Hepatic stellate cell (primary cell): Measurements from ENCODE around the gene TEDC1.

ENCODE experiments used
- DNase-seq: peaks from one replicate; pipeline ENCODE4 v3.0.0; 2011; ENCODE audit warnings: low spot score

The TEDC1 gene

DNA sequence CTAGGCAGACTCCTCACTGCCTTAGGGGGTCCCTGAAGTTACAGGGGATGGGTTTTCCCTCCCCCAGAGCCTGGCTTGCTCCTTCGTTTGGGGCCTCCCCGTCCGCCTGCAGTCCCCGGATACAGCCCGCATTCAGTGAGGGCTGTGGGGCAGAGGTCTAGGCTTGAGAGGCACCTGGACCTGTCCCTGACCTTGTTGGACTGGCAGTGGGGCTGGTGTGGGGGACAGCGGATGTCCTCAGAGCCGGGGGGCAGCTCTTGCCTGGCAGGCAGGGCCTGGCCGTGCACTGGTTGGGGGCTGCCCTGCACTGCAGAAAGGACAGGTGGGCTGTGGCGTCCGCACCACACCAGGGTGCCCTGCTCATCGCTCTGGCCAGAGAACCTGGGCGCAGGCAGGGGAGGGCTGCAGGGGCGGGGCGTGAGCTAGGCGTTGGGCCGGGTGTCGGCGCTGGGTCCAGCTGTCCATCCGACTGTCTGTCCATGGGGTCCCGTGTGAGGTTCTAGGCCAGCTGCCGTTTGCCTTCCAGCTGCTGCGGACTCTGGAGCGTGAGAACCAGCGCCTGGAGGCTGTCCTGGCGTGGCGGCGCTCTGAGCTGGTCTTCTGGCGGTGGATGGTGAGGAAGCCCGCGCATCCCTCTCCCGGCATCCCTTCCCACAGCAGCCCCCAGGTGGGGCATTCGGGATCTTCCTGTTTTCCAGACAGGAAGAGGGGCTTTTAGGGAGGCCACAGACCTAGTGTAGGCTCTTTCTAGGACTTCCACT lies 6.0 kb downstream of the TEDC1 start:
- DNase-seq, result no peak

DNA sequence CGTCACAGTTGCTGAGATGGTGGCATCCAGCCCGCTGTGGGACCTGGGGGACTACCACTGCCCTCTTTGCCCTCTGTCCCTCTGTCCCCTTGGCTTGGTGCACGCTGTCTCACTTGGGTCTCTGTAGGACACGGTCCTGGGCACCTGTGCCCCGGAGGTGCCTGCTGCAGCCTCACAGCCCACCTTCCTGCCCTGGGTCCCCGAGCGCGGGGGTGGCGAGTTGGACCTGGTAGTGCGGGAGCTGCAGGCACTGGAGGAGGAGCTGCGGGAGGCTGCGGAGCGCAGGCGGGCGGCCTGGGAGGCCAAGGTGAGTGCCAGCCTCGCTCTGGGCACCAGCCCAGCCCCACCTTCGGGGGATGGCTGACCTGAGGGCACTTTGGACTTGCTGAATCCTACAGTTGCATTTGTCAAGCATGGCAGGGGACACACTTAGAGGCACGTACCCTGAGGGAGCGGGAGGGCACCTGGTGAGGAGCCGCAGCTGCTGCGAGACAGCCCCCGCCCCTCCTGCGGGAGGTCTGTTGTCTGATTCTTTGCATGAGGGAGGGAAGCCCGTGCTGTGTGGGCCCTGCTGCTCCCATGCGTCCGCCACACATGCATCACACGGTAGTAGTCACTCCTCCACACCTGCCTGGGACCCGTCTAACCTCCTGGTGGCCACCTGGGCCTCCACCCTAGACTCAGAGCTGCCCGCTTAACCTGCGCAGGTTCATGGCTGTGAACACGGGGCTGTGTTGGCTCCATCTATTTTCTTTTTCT lies 6.8 kb downstream of the TEDC1 start:
- no peak for DNase-seq

DNA sequence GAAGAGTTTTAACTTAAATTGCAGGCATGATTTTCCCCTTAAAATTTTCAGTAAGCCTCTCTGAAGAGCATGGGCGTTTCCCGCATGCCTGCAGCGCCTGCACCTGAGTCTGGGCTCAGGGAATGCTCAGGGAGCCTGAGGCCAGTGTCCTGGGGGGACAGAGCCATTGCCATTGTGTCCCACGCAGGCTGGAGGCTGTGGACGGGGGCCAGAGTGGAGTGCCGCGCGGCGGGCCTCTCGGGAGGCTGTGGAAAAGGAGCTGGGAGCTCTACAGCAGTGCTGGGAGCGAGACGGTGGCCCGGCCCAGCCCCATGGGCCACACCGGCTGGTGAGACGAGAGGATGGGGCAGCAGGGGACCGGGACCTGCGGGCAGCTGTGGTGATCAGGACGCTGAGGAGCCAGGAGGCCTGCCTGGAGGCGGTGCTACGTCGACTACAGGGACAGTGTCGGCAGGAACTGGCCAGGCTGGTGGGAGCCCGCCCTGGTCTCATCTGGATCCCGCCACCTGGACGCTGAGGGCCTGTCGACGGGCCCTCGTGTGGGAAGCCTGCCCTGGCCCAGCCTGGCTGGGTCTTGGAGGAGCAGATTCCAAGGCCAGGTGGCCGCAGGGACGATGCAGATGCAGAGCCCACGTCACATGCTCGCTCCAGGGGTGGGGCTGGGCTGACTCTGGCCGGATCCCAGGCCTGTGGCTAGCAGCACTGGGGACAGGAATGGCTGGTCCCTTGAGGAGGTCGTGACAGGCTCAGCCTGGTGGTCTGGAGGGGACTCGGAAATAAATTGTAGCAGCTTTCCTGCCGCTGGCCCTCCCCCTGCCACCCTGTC lies 7.6 kb downstream of the TEDC1 start:
- DNase-seq, result no peak

DNA sequence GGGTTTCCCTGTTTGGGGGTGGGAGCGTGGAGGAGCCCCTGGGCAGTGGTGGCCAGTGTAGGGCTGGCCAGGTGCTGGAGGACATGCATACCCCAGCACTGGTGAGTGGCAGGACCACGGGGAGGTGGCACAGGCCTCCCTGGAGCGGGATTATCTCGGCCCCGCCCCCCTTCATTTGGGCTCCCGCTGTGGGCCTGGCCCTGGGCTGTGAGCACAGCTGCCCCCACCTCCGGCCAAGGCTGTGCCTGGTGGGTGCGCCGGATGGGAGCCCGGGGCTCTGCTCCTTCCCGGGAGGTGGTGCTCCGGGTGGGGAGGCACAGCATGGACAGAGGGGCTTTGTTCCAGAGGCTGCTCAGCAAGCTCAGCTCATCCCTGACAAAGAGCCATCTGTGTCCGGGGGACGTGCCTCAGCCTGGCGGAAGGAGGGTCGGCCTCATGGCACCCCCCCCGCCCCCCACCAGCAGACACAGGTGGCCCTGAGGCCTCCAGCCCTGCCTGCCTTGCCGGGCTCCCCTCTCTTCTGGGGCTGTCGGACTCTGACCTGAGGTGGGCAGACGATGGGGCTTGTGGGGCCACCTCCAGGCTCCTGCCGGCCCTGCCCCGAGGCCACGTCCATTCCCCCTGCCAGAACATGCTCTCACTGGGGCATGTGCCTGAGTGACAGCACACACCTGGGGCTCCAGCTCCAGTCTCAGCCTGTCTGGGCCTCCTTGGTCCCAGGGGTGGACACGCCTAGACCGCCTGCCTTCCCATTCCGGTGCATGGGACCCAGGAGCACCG lies 8.4 kb downstream of the TEDC1 start:
- DNase-seq, result no peak

DNA sequence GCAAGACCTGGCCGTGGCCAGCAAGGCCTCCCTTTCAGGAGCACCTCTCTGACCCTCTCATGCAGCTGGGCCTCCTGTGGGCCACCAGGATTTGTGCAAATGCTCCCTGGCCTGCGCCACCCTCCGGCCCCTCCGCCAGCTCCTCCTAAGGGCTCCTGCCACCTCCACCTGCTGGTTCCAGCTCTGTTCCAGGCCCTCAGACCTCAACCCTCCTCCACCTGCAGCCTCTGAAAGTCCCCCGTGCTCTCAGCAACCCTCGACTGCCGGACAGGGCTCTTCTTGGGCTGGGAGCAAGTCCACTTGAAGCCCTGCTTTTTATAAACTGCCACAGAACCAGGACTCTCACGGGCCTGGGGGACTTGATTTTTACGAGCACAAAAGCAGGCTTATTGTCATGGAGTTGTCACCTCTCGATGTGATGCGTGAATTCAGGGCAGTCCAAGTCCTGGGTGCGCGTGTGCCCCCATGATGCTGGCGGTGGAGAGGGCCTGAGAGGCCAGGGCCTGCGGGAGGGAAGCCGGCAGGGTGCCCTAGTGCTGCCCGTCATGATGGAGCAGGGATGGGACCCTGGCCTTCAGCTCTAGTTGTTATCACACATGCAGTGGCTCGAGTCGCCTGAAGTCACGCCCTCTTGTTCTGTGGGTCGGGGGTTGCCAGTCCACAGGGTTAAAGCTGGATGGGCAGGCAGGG lies 9.1 kb downstream of the TEDC1 start:
- DNase-seq, result no peak

DNA sequence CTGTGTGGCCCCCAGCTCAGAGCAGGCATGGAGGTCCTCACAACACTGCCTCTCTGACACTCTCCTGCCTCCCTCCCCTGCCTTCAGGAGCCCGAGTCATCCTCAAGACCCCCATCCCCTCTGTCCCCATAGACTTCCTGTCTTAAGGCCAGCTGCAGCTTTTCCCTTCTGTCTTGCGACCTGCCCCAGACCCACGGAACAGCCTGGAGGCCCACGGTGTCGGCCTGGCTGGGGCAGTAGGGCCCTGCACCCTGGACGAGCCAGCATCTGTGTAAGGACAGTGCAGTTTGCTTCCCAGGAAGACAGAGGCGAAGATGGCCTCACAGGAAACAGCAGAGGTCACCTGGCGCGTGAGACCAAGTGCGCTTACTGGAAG lies 9.7 kb downstream of the TEDC1 start:
- no peak for DNase-seq

DNA sequence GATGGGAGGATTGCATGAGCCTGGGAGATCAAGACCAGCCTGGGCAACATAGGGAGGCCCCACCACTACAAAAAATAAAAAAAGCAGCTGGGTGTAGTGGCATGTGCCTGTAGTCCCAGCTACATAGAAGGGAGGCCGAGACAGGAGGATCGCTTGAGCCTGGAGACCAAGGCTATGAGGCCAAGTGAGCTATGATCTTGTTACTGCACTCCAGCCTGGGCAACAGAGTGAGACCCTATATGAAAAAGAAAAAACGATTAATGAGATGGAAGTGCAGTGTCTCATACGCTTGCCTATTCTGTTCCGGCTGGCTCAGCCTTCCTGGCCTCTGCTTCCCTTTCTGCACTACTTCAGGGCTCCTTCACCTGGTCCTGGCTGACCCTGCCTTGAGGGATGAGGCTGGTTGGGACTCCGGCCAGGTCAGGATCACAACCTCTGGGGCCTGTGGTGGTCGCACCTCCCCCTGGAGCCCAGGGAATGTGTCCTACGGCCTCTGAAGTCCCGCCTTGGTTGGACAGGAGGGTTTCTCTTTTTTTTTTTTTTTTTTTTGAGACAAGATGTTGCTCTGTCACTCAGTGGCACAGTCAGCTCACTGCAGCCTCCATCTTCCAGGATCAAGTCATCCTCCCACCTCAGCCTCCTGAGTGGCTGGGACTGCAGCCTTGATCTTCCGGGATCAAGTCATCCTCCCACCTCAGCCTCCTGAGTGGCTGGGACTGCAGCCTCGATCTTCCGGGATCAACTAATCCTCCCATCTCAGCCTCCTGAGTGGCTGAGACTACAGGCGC lies 10.7 kb downstream of the TEDC1 start:
- DNase-seq, result no peak

DNA sequence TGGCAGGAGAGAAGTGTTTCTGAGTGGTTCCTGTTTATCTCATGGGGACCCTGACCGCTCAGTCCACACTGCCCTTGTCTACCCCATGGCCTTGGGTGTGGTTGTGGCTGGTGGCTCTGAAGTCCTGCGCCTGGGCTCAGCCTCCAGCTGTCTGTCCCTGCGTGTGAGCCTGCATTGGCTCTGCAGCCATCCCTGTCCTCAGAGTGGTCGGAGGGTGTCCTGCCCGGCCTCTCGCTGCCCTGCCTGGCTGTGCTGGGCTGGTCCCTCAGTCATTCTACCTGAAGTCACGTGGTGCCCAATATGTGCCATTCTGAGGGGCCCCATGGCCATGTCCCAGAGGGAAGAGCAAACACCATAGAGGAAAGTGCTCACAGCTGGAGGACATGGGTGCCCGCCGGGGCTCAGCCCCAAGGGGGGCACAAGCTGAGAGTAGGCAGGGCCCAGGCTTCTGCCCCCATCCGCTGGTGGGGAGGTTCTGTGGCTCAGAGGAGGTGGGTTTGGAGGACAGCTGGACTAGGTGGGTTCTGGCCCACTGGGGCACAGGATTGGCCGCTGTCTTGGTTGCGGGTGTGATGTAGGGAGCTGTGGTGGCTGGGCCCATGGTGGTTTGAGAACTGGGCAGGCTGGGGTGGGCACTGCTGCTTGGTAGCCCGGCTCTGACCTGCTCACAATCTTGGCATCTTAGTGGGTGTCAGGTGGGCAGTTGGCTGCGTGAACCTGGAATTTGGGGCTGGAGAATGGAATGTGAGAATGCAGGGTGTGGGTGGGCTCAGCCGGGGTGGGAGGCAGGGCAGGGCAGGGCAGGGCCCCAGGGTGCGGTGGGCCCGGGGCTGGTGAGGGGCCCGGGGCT lies 11.6 kb downstream of the TEDC1 start:
- no peak for DNase-seq

DNA sequence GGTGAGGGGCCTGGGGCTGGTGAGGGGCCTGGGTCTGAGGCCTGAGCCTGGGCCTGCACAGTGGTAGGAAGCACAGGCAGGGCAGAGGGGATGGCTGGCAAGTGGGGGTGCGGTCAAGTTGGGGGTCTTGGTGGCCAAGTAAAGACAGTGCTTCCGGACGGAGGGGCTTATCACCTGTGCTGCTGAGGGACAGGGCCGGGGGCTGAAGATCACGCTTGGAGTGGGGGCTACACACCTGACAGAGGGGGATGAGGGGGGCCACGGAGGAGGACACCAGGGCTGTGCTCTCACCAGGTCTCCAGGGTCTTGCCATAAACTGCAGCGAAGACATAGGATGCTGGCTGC lies 12.2 kb downstream of the TEDC1 start:
- DNase-seq, result no peak

DNA sequence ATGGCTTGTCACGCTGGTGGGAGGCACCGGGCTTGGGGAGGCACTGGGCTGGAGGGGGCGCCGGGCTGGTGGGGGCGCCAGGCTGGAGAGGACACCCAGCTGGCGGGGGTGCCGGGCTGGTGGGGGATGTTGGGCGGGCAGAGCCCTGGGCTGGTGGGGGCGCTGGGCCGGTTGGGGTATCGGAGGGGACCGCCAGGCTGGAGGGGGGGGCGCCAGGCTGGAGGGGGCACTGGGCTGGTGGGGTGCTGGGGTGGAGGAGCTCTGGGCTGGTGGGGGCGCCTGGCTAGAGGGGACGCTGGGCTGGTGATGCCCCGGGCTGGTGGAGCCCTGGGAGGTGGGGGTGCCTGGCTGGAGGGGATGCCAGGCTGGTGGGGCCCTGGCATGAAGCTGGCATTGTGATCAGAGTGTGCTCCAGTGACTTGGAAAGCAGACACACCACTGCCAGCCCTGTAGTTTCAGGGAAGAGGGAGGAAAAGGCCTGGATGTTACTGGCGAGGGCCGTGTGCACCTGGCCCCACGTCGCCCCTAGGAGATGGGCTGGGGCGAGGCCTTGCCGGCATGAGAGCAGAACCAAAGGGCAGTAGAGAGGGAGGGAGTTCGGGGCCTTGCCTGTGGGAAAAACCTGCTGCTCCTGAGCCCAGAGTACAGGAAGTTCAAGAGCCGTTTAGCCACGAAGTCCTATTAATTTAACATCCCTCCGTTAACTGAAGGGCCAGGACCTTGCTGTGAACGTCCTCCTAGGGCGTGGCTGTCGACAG lies 13.1 kb downstream of the TEDC1 start:
- no peak for DNase-seq

DNA sequence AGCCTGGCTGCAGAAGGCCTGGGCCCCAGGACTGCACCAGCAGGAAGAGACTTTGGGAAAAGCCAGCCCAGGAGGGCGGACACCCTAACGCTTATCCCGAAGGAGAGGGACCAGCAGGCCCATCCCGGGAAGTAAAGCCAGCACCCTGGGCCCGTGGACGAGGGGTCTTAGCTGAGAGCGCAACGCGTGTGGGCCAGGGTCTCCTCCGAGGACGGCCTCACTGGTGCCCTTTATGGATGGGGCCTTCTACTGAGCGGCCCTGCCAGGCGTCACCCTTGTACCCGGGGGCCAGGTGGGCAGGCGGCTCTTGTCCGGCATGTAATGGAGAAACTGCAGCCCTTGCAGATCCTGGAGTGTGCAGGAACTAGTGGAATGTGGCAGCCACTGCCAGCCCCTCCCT lies 14.1 kb downstream of the TEDC1 start:
- DNase-seq, result no peak

DNA sequence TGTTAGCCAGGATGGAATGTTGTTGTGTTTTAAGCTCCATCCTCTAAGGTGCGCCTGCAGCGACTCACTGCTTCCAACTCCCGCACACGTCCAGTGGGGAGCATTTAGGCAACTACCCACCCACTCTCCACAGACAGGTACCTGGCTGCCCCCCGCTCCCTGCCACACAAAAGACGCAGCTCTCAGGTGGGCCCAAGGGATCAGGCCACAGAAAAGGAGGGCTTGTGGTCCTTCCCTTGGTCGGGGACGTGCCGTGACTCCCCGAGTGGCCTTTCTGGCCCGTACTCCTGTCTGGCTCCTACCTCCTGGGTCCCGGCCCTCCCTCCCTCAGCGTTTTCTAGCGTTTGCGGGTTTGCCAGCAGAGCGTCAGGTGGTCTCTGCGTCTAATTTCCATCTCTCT lies 16.2 kb downstream of the TEDC1 start:
- no peak for DNase-seq

DNA sequence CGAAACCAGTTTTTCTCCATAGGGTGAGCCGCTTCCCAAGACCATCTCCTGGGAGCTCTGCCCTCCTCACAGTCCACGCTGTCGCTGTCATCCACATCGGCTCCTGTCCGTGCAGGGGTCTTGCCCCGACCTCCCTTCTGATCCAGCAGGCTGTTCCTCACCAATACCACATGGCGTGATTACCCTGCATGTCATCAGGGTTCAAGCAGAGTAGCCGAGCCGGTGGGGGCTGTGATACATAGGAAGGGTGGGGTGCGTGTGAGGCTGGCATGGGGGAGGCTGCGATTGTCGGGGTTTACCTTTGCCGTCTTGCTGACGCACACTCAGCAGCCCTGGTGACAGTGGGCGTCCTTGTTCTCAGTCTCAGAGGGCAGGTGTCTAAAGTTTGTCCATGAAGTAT lies 17.0 kb downstream of the TEDC1 start:
- DNase-seq, result no peak

DNA sequence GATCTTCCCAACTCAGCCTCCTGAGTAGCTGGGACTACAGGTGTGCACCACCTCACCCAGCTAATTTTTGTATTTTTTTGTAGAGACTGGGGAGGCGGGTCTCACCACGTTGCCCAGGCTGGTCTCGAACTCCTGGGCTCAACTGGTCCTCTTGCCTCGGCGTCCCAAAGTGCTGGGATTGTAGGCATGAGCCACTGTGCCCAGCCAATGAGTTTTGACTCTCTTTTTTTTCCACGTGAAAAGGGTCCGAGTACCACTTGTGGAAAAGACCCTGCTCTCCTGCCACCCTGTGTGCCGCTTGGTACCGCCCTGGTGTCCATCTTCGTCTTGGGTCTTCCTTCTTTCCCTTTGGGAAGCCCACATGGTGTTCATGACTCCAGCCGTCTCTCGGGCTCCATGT lies 17.6 kb downstream of the TEDC1 start:
- DNase-seq, result no peak

DNA sequence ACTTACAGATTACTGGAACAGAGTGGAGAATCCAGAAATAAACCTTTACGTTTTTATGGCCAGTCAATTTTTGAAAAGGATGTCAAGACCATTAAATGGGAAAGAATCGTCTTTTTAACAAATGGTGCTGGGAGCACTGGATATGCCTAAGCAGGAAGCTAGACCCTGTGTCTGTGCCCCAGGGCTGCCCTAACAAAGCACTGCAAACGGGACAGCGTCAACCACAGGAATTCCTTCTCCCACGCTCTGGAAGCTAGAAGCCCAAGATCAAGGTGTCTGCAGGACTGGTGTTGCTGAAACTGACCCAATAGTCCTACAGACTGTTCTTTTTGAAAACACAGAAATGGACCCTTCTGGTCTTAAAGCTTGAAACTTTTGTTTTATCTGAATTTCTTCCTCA lies 26.1 kb downstream of the TEDC1 start:
- no peak for DNase-seq

DNA sequence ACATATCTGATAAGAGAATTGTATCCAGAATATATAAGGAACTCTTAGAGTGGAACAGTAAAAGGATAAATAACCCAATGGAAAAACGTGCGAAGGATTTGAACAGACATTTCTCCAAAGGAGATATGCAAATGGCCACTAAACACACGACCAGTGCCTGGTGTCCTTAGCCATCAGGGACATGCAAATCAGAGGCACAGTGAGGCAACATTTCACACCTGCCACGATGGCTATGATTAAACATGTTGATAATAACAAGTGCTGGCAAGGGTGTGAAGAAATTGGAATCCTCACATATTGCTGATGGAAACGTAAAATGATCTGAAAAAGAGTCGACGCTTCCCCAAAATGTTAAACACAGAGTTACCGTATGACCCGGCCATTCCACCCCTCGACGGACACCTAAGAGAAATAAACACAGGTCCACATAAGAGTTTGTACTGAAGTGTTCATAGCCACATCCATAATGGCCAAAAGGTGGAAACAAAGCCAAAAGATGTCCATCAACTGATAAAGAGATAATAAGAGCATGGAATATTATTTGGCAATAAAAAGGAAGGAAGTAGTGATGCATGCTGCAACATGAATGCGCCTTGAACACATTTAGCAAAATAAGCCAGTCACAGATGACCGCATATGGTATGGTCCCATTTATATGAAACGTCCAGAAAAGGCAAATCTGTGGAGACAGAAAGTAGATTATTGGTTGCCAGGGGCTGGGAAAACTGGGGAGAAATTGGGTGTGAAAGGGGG lies 29.1 kb downstream of the TEDC1 start:
- DNase-seq, result no peak

DNA sequence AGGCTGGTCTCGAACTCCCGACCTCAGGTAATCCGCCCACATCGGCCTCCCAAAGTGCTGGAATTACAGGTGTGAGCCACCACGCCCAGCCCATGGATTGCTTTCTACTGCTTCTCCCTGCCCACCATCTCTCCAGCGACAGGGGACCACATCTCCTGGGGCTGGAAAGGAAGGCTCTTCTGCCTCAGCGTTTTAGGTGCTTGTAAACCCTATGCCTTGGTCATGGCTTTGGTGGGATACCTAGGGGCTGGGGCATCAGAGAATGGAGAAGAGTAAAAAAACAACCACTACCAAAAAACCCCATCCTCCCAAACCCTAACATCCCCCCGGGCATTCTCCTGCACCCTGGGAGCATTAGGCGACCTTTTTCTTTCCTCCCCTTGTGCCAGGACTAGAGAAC lies 34.3 kb downstream of the TEDC1 start:
- DNase-seq, result no peak
